Mucosa of descending colon (tissue), 3 donors: ENCODE data around the gene XKR8. TPM values are rescaled to one million over a fixed set of nuclear protein-coding genes. Genes with fewer than 3 reads are reported as not detected.

Source experiments
- ATAC-seq: fragments of 200-7000 bp; cut with Tn5 transposase; one replicate; pipeline ENCODE4 v1.9.1; 2020; ENCODE audit warnings: mild to moderate bottlenecking, moderate library complexity
- DNase-seq, 3 donors: peaks; one replicate each; pipeline ENCODE4 v3.0.0-alpha.2; 2020
- H3K36me3 ChIP-seq: fragments of 200-600 bp; one replicate; pipeline ENCODE4 v1.8.0; 2021; ENCODE audit warnings: low read depth, mild to moderate bottlenecking
- H3K4me1 ChIP-seq: fragments of 200-600 bp; one replicate; pipeline ENCODE4 v1.8.0; 2021; ENCODE audit warnings: low read depth, mild to moderate bottlenecking
- H3K4me3 ChIP-seq: fragments of 200-600 bp; one replicate; pipeline ENCODE4 v1.8.0; 2021; ENCODE audit warnings: mild to moderate bottlenecking
- H3K9me3 ChIP-seq: fragments of 200-600 bp; one replicate; pipeline ENCODE4 v1.8.0; 2021; ENCODE audit warnings: mild to moderate bottlenecking
- intact Hi-C, 2 donors: fragments of 100-400 bp; cut with DNase I in 1 of 2; cut with micrococcal nuclease in 1 of 2; formaldehyde crosslinking; loops; one replicate each; pipeline versions ENCODE4 v1.11.0 to v1.11.1; 2022; cut with DNase I, micrococcal nuclease
- total RNA-seq, 3 donors: library from RNA; stranded (reverse); fragmentation: NEBNext Ultra II Directional in 2 of 3; extraction: Animal tissue kit (Norgen Biotek cat#: 25700) in 2 of 3; gene quantifications; one replicate each; pipeline versions ENCODE4 v1.2.1 to v1.2.4, GENCODE V29; 2021 to 2023
- TF ChIP-seq, protein P1 (sequence below): fragments of 200-600 bp; IDR thresholded peaks from one replicate; pipeline ENCODE4 v1.8.0; 2022; ENCODE audit warnings: antibody characterized with exemption, mild to moderate bottlenecking
- donor health status: DM: no; HTN: no; CAD: no; lungs with moderate emphysema.
- donor health status: DM: no; HTN: no; CAD: no.
- donor health status: DM: no; HTN: yes; CAD: no.

XKR8 gene
- total RNA-seq, 3 donors from 2014 or later, result 8.2 to 9.8 (median 9.1) TPM

DNA sequence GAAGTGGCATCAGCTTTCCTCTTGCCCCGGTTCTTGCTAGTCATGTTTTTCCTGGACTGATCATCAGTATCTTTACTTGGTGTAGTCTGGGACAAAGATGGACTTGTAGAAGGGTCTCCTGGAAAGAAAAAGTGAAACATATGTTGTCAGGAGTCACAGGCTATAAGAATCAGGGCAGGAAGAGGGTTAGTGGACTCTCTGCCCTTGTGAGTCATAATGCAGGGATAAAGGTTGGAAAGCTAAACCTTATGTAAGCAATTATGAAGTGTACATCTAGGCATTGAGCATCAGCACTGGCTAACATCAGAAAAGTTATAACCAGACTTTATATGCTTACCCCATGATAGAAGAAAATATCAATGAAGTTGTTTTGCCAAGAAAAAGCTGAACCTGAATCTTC, 51.2 kb downstream of the XKR8 start:
- DNase-seq, result no peak
- no peaks in the 10 kb centered on the region for H3K36me3 ChIP-seq
- H3K4me1 ChIP-seq, result no peaks in the 10 kb centered on the region
- TF ChIP-seq, protein P1, sequence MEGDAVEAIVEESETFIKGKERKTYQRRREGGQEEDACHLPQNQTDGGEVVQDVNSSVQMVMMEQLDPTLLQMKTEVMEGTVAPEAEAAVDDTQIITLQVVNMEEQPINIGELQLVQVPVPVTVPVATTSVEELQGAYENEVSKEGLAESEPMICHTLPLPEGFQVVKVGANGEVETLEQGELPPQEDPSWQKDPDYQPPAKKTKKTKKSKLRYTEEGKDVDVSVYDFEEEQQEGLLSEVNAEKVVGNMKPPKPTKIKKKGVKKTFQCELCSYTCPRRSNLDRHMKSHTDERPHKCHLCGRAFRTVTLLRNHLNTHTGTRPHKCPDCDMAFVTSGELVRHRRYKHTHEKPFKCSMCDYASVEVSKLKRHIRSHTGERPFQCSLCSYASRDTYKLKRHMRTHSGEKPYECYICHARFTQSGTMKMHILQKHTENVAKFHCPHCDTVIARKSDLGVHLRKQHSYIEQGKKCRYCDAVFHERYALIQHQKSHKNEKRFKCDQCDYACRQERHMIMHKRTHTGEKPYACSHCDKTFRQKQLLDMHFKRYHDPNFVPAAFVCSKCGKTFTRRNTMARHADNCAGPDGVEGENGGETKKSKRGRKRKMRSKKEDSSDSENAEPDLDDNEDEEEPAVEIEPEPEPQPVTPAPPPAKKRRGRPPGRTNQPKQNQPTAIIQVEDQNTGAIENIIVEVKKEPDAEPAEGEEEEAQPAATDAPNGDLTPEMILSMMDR, result no peak
- ATAC-seq, result peak; percentile 78
- no peak overlapping the region for H3K4me3 ChIP-seq
- no peaks in the 10 kb centered on the region for H3K9me3 ChIP-seq
- intact Hi-C loops, result no loop called here

Other genes with a start within 250 kb of the XKR8 start
- gene FAM76A, start 234.0 kb upstream of the XKR8 start, total RNA-seq, result 10 to 100 TPM; 10.6 to 17.5 (median 14.0) TPM
- gene STX12, start 186.8 kb upstream of the XKR8 start, total RNA-seq, result 10 to 100 TPM; 58.1 to 64.9 (median 61.8) TPM
- gene PPP1R8, start 129.2 kb upstream of the XKR8 start, total RNA-seq, result 10 to 100 TPM; 29.1 to 33.7 (median 31.0) TPM
- gene THEMIS2, start 87.4 kb upstream of the XKR8 start, total RNA-seq, result 10 to 100 TPM in 2 of 3 donors, 1 to 10 TPM in 1; 3.8 to 17.7 (median 15.6) TPM
- 10 to 100 TPM; 14.2 to 20.6 (median 19.2) TPM for gene RPA2, start 45.4 kb upstream of the XKR8 start, total RNA-seq
- 10 to 100 TPM; 17.3 to 45.4 (median 30.9) TPM for gene SMPDL3B, start 25.0 kb upstream of the XKR8 start, total RNA-seq
- gene EYA3, start 128.6 kb downstream of the XKR8 start, total RNA-seq, result 10 to 100 TPM; 19.2 to 22.8 (median 19.9) TPM
- 1 to 10 TPM; 2.4 to 4.8 (median 4.0) TPM for gene PTAFR, start 216.7 kb downstream of the XKR8 start, total RNA-seq